Measurements from ENCODE around the gene MICALL2.

The MICALL2 gene

DNA sequence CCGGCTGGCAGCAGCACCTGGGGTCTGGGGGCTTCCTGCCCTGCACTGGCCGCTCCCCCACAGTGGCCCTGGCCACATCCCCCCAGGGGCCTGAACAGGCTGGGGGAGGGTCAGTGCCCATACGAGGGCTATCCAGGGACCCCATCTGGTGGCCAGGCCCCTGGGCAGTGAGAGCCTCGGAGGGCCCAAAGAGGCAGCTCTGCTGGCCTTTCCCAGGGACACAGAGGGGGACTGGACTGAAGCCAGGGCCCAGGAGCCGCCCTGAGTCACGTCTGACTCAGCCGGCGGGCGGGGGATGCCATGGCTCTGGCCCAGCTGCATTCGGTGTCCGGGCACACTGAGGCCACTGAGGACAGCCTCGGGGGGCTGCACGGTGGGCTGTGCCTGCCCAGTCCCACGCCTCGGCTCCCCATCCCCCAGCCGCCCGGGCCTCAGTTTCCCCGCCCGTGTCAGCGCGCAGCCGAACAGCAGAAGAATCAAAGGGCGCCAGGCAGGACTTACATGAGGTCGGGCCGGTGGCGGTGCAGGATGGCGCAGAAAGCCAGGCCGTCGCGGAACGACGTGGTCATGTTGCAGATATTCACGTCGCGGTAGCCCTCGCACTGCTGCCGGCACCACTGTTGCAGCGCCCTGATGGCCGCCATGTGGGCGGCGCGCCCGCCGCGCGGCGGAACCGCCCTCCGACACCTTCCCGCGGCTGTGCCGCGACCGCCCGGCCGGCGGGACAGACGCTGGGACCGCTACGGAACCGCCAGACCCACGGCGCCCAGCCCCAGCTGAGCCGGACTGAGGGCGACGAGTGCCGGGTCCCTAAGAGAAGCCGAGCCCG is at the start of gene MICALL2:
TSS of gene MICALL2 (minus strand) at position 788 of the 829 bp plus-strand sequence. CDS start at position 644, 144 bp downstream.
- Histone ChIP-seq H4K20me1 (ENCODE audit: low read depth, low read length) (no peaks in the 10 kb centered on the region), H3K27ac (ENCODE audit: low read depth, low read length) (no peak within 1 kb of the TSS), H2AFZ (ENCODE audit: low read depth, low read length, severe bottlenecking) (no peak within 1 kb of the TSS)

DNA sequence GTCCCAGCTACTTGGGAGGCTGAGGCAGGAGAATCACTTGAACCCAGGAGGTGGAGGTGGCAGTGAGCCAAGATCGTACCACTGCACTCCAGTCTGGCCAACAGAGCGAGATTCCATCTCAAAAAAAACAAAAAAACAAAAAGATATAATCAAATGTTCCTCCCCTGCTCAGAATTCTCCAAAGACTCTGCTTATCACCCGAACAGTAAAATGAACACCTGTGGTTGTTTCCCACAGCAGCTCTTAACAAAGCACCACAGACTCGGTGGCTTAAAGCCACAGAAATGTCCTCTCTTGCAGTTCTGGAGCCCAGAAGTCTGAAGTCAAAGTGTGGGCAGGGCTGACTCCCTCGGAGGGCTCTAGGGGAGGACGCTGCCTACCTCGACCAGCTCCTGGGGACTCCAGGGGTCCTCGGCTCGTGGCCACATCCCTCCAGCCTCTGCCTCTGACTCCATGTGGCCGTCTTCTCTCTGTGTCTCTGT is 49.0 kb upstream of the MICALL2 start:
- peak overlapping the region; percentile 38 for H3K27ac ChIP-seq (ENCODE audit: low read depth, low read length)

More for the DNA sequence above, at the start of gene MICALL2:
- TF ChIP-seq, protein P1, sequence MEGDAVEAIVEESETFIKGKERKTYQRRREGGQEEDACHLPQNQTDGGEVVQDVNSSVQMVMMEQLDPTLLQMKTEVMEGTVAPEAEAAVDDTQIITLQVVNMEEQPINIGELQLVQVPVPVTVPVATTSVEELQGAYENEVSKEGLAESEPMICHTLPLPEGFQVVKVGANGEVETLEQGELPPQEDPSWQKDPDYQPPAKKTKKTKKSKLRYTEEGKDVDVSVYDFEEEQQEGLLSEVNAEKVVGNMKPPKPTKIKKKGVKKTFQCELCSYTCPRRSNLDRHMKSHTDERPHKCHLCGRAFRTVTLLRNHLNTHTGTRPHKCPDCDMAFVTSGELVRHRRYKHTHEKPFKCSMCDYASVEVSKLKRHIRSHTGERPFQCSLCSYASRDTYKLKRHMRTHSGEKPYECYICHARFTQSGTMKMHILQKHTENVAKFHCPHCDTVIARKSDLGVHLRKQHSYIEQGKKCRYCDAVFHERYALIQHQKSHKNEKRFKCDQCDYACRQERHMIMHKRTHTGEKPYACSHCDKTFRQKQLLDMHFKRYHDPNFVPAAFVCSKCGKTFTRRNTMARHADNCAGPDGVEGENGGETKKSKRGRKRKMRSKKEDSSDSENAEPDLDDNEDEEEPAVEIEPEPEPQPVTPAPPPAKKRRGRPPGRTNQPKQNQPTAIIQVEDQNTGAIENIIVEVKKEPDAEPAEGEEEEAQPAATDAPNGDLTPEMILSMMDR (IDR thresholded peaks at IDR 0.05; ENCODE audit: insufficient read depth, low read length, poor library complexity, severe bottlenecking), result no peak
- TF ChIP-seq EZH2phosphoT487 (conservative IDR thresholded peaks at IDR 0.05; ENCODE audit: low read length), result no peak
- H3K36me3 ChIP-seq (ENCODE audit: low read length), result no peaks in the 10 kb centered on the region
- H3K9me3 ChIP-seq (ENCODE audit: insufficient read depth, low read length), result no peaks in the 10 kb centered on the region
- H3K9ac ChIP-seq (ENCODE audit: low read length), result no peak within 1 kb of the TSS
- H3K9me2 ChIP-seq (replicated peaks; ENCODE audit: insufficient read depth, low read length), result no peaks in the 10 kb centered on the region
- peak within 1 kb of the TSS; percentile 4 for H3K4me2 ChIP-seq (ENCODE audit: low read depth, low read length, poor library complexity, severe bottlenecking)
- no peaks in the 10 kb centered on the region for H3F3A ChIP-seq (ENCODE audit: insufficient read depth)
- H3K79me2 ChIP-seq (ENCODE audit: insufficient read depth, low read length), result no peaks in the 10 kb centered on the region
- H3K27me3 ChIP-seq (ENCODE audit: low read length), result no peaks in the 10 kb centered on the region
- no peak within 1 kb of the TSS for H3K4me3 ChIP-seq (ENCODE audit: insufficient read depth, low read length, poor library complexity, severe bottlenecking)

DNA sequence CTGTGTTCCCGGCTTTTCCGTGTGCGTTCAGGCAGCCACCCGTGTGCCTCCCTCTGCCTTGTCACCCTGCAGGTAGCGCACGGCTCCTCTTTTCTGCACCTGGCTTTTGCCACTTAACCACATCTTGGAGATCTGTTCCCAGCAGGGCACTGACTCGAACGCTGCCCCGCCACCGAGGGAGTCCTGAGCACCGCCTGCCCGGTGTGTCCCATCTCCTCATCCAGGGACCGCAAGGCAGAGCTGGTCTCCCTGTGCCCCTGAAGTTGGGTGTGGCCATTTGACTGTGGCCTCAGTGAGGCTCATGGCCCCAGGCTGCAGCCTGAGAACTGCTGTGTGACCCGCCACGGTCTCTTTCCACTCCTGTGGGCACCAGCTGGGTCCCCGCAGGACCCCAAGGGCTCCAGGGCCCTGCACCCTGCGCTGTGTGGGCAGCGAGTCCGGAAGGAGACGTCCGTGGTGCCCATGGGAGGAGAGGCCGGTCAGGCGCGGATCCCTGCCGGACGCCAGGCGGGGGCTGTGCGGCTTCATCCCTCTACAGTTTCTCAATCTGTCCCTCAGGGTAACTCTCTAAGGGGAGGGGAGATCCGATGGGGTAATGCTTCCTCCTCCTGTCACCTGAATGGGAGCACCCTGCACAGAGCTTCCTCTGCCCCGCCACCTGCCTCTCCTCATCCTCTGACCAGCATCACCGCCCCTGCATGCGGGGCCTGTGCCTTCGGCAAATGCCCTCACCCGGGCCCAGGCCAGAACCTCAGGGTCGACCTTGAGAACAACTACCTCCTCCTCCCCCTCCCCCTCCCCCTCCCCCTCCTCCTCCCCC is 46.7 kb upstream of the MICALL2 start:
- no peaks in the 10 kb centered on the region for H3K9me3 ChIP-seq (ENCODE audit: insufficient read depth, low read length)
- no peak overlapping the region for H3K4me3 ChIP-seq (ENCODE audit: insufficient read depth, low read length, poor library complexity, severe bottlenecking)
- H3K9me2 ChIP-seq (replicated peaks; ENCODE audit: insufficient read depth, low read length), result no peaks in the 10 kb centered on the region
- no peaks in the 10 kb centered on the region for H3K27me3 ChIP-seq (ENCODE audit: low read length)
- H4K20me1 ChIP-seq (ENCODE audit: low read depth, low read length), result no peaks in the 10 kb centered on the region
- H3K4me2 ChIP-seq (ENCODE audit: low read depth, low read length, poor library complexity, severe bottlenecking), result peak overlapping the region; percentile 16
- H3K9ac ChIP-seq (ENCODE audit: low read length), result no peak overlapping the region
- peaks cover 5% of the 10 kb centered on the region; the same call in 1 of the 2 replicates for H3F3A ChIP-seq (ENCODE audit: insufficient read depth)
- peaks cover 30% of the 10 kb centered on the region for H3K79me2 ChIP-seq (ENCODE audit: insufficient read depth, low read length)
- no peaks in the 10 kb centered on the region for H3K36me3 ChIP-seq (ENCODE audit: low read length)
- H3K27ac ChIP-seq (ENCODE audit: low read depth, low read length), result peak overlapping the region; percentile 18; the same call in 1 of the 2 replicates
- TF ChIP-seq, protein P1 (IDR thresholded peaks at IDR 0.05; ENCODE audit: insufficient read depth, low read length, poor library complexity, severe bottlenecking), result no peak
- TF ChIP-seq EZH2phosphoT487 (conservative IDR thresholded peaks at IDR 0.05; ENCODE audit: low read length), result no peak
- no peak overlapping the region for H2AFZ ChIP-seq (ENCODE audit: low read depth, low read length, severe bottlenecking)

More for the DNA sequence above, 49.0 kb upstream of the MICALL2 start:
- Histone ChIP-seq H2AFZ (ENCODE audit: low read depth, low read length, severe bottlenecking) (no peak overlapping the region), H3K27me3 (ENCODE audit: low read length) (no peaks in the 10 kb centered on the region), H4K20me1 (ENCODE audit: low read depth, low read length) (no peaks in the 10 kb centered on the region), H3K9me3 (ENCODE audit: insufficient read depth, low read length) (no peaks in the 10 kb centered on the region), H3K36me3 (ENCODE audit: low read length) (no peaks in the 10 kb centered on the region), H3K4me2 (ENCODE audit: low read depth, low read length, poor library complexity, severe bottlenecking) (no peak overlapping the region), H3K9me2 (replicated peaks; ENCODE audit: insufficient read depth, low read length) (no peaks in the 10 kb centered on the region), H3K4me3 (ENCODE audit: insufficient read depth, low read length, poor library complexity, severe bottlenecking) (no peak overlapping the region), H3K79me2 (ENCODE audit: insufficient read depth, low read length) (peaks cover 8% of the 10 kb centered on the region), H3F3A (ENCODE audit: insufficient read depth) (peaks cover 5% of the 10 kb centered on the region; the same call in 1 of the 2 replicates), H3K9ac (ENCODE audit: low read length) (no peak overlapping the region)
- TF ChIP-seq, protein P1 (IDR thresholded peaks at IDR 0.05; ENCODE audit: insufficient read depth, low read length, poor library complexity, severe bottlenecking), result no peak
- TF ChIP-seq EZH2phosphoT487 (conservative IDR thresholded peaks at IDR 0.05; ENCODE audit: low read length), result no peak
